ENCODE measurements around the gene VEZF1.

GRCh38 chr17:57984936-57985674 lies 2.9 kb downstream of the VEZF1 start:
- no peak for TF ChIP-seq CTCF (IDR thresholded peaks at IDR 0.05; ENCODE audit: control extremely low read depth in 1 of 3, insufficient read depth in 1 of 3, low read depth in 1 of 3, low read length in 3 of 3)
- TF ChIP-seq POLR2AphosphoS5 (IDR thresholded peaks at IDR 0.05; ENCODE audit: low read depth, low read length), result no peak
- TF ChIP-seq JUN (IDR thresholded peaks at IDR 0.05; ENCODE audit: low read depth, low read length), result no peak
- no peak for TF ChIP-seq RFX5 (IDR thresholded peaks at IDR 0.05; ENCODE audit: borderline replicate concordance, low read depth, low read length)
- TF ChIP-seq TEAD4 (IDR thresholded peaks at IDR 0.05; ENCODE audit: low read depth, low read length), result no peak
- no peak for TF ChIP-seq RAD21 (IDR thresholded peaks at IDR 0.05 in 1 of 2, conservative IDR thresholded peaks at IDR 0.05 in 1 of 2; ENCODE audit: low read depth in 2 of 2, low read length in 2 of 2)
- TF ChIP-seq POLR2A (IDR thresholded peaks at IDR 0.05; ENCODE audit: control extremely low read depth in 1 of 2, low read depth in 2 of 2, low read length in 2 of 2), result no peak
- TF ChIP-seq EGR1 (IDR thresholded peaks at IDR 0.05; ENCODE audit: borderline replicate concordance, low read depth, low read length), result no peak
- no peak for TF ChIP-seq MAFK (IDR thresholded peaks at IDR 0.05; ENCODE audit: low read depth, low read length)
- no peak for TF ChIP-seq MAX (IDR thresholded peaks at IDR 0.05)
- no peak for TF ChIP-seq EZH2 (IDR thresholded peaks at IDR 0.05; ENCODE audit: low read depth, low read length, severe bottlenecking)
- no peak for TF ChIP-seq HDAC6 (IDR thresholded peaks at IDR 0.05; ENCODE audit: low read depth, low read length)
- no peak for TF ChIP-seq SIN3A (conservative IDR thresholded peaks at IDR 0.05 in 1 of 2, IDR thresholded peaks at IDR 0.05 in 1 of 2; ENCODE audit: low read depth in 1 of 2, low read length in 2 of 2)

Data from H1 (cell line).